Measurements from ENCODE around the gene CLSTN3.

CLSTN3 gene

DNA sequence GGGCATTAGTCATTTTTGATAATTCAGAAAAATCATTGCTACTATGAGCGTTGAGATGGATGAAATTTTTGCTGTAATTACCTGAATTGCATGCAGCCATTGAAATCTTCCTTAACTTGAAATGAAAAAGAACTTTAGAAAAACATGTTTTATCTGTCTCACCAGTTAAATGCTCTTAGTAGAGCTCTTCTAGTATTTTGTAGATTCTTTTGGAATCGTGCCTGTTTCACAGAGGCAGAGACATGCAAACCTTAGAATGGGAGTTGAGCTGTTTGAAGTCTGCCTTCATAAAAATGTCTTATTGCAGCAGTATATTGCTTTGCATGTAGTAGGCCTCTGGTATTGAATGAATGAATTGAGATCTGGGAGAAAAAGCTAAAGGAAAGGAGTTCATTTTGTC, 63.5 kb downstream of the CLSTN3 start:
- DNase-seq = no peak

DNA sequence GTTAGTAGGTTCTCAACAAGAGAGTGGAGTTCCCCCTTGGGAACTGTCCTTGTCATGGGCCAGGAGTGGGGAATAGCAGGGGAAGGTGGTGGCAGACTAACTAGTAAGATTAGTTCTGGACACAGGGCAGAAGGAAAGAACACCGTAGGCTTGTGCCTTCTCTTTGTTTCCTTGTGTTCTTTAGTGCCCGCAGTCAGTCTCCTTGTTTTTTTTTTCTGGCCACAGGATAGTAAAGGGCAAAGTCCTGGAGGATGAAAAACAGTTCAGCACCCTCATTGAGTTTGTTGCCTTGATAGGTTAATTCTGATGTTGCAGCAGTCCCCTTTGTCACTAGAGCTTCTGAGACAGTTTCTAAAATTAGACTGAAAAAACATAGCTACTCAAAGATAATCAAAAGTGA, 67.7 kb downstream of the CLSTN3 start:
- no peak for DNase-seq

DNA sequence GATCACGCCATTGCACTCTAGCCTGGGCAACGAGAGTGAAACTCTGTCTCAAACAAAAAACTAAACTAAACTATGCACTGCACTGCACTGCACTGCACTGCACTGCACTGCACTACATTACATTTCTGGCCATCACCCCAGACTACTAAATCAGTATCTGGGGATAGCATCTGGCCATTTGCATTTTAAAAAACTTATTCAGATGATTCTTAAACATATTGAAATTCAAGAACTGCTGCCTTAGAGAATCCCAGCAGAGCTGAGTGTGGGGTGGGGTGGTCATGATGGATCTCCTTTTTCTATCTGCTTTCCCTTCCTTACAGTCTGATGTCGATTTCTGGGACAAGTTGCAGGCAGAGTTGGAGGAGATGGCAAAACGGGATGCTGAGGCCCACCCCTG, 72.9 kb downstream of the CLSTN3 start:
- no peak for DNase-seq

DNA sequence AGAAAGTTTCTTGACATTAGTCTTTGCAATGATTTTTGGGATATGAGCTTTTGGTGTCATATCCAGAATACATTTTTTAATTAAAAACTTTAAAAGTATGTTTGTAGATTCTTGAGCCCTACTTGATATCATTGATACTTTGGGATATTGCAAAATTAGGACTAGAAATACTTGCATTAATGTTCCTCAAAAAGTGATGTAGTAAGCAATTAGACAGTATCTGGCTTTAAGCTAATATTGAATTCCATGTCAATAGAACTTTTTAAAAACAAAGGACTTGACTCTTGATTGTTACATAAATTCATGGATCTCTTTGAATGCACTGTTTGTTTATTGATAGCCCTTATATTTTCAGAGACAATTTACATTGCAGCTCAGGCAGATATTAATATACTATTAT, 74.9 kb downstream of the CLSTN3 start:
- DNase-seq = no peak

DNA sequence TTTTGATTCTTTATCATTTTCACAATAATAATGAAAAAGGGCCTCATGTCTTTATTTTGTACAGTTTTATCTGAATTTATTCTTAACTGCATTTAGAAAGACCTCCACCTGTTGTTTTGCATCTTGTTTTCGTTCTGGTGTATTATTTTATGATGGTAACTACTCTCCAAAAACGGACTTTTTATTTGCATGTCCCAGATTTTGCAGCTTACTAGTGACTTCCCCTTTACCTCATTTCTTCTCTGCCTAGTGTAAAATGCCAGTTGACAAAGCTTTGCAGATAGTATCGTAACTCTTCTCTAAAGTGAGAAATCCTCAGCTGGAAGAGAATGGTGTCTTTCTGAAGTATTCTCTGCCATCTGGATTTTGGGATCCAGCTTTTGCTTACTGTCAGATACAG, 76.5 kb downstream of the CLSTN3 start:
- no peak for DNase-seq

DNA sequence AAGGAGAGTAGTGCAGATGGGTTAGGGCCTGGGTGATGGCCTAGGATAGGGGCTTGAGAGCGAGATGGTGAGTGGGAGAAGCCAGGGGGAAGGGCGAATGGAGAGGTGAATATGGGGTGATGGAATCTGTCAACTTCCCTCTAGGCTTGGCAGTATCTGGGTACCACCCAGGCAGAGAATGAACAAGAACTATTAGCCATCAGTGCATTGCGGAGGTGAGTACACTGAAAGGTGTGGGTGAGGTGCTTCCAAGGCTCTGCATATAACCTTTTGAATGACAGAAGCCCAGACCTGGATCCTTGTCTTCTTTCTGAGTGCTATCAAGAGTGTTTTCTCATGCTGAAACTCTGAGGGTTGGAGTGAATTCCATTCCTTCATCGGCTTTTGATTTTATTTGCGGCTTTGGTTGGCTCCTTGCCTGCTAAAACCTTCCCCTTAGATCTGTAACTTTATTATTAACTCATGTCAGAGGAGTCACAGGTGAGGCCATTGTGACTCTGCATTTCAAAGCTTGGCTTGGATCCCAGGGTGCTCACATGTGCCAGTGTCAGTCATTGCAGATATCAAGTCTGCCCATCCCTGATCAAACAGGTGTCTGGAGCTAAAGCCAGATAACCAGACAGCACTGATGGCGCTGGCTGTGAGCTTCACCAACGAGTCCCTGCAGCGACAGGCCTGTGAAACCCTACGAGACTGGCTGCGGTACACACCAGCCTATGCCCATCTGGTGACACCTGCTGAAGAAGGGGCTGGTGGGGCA, 77.9 kb downstream of the CLSTN3 start:
- DNase-seq = no peak

Measured in activated CD4-positive, CD25-positive, alpha-beta regulatory T cell (primary cell).